RCC 7860 (cell line): ENCODE data around the gene ETS1.

Source experiments
- DNase-seq: peaks from one replicate; pipeline ENCODE4 v3.0.0-alpha.2; 2015; ENCODE audit warnings: low spot score
- FAIRE-seq: peaks from 2 replicates; lab custom pipeline; 2012; peaks lifted over from hg19 to GRCh38; lab: Jason Lieb, UNC

ETS1 gene

GRCh38 chr11:128570632-128571031 lies 16.7 kb downstream of the ETS1 start:
- no peak for DNase-seq
- no peak for FAIRE-seq

- no peak for DNase-seq
These were observed 18.1 kb downstream of the ETS1 start for GRCh38 chr11:128569291-128569690.

GRCh38 chr11:128568166-128568778 lies 19.1 kb downstream of the ETS1 start:
- FAIRE-seq (no peak), DNase-seq (no peak)

More at GRCh38 chr11:128569291-128569690, 18.1 kb downstream of the ETS1 start:
- FAIRE-seq = no peak

- no peak for DNase-seq
- no peak for FAIRE-seq
These were observed 20.2 kb downstream of the ETS1 start for GRCh38 chr11:128567130-128567529.

GRCh38 chr11:128565881-128566280 lies 21.5 kb downstream of the ETS1 start:
- FAIRE-seq (no peak), DNase-seq (no peak)

- FAIRE-seq = no peak
- DNase-seq = no peak
These were observed 22.6 kb downstream of the ETS1 start for GRCh38 chr11:128564642-128565245.

GRCh38 chr11:128563942-128564641 lies 23.3 kb downstream of the ETS1 start:
- FAIRE-seq (no peak), DNase-seq (no peak)

- no peak for DNase-seq
- FAIRE-seq = no peak
These were observed 24.1 kb downstream of the ETS1 start for GRCh38 chr11:128563308-128563707.

GRCh38 chr11:128559496-128560103 lies 27.8 kb downstream of the ETS1 start:
- no peak for DNase-seq
- no peak for FAIRE-seq

GRCh38 chr11:128555606-128556005 lies 31.8 kb downstream of the ETS1 start:
- no peak for FAIRE-seq

GRCh38 chr11:128553662-128554362 lies 33.5 kb downstream of the ETS1 start:
- FAIRE-seq = no peak
- DNase-seq = no peak

More at GRCh38 chr11:128555606-128556005, 31.8 kb downstream of the ETS1 start:
- no peak for DNase-seq

- DNase-seq (peak; percentile 71), FAIRE-seq (peak; percentile 85)
These were observed 34.3 kb downstream of the ETS1 start for GRCh38 chr11:128552783-128553661.

- FAIRE-seq (no peak), DNase-seq (no peak)
These were observed 35.6 kb downstream of the ETS1 start for GRCh38 chr11:128551611-128552335.

GRCh38 chr11:128551058-128551457 lies 36.3 kb downstream of the ETS1 start:
- DNase-seq (no peak), FAIRE-seq (no peak)

GRCh38 chr11:128550261-128550821 lies 37.0 kb downstream of the ETS1 start:
- DNase-seq (no peak), FAIRE-seq (no peak)

- DNase-seq = no peak
These were observed 38.0 kb downstream of the ETS1 start for GRCh38 chr11:128549256-128549944.

GRCh38 chr11:128548649-128549255 lies 38.6 kb downstream of the ETS1 start:
- DNase-seq (no peak), FAIRE-seq (no peak)

More at GRCh38 chr11:128549256-128549944, 38.0 kb downstream of the ETS1 start:
- FAIRE-seq = no peak
